CD14-positive monocyte (primary cell): ENCODE measurements around the gene CYP26A1. TPM values are rescaled to one million over a fixed set of nuclear protein-coding genes. Genes with fewer than 3 reads are reported as not detected.

ENCODE experiments used
- DNase-seq, 3 donors: peaks; one replicate each; pipeline ENCODE4 v3.0.0-alpha.2; 2011 to 2022
- H2AFZ ChIP-seq: 2 replicates; pipeline ENCODE4 v1.6.0; 2012; ENCODE audit warnings: mild to moderate bottlenecking, low read depth, low read length, inconsistent platforms; ENCODE audit not compliant: insufficient read depth, poor library complexity, severe bottlenecking
- H3K27ac ChIP-seq, 2 donors: 1 replicate in 1 of 2; 2 replicates in 1 of 2; pipeline ENCODE4 v1.5.1; 2012 to 2013; ENCODE audit warnings: low read length in 2 of 2, control low read depth in 1 of 2, inconsistent platforms in 1 of 2, low read depth in 1 of 2, mild to moderate bottlenecking in 1 of 2
- H3K27me3 ChIP-seq, 2 donors: one replicate each; pipeline versions ENCODE4 v1.6.0 to v1.6.1; 2011 to 2013; ENCODE audit warnings: low read length in 2 of 2; ENCODE audit not compliant: control insufficient read depth in 2 of 2, insufficient read depth in 2 of 2
- H3K36me3 ChIP-seq, 2 donors: replicated peaks in 1 of 2; 1 replicate in 1 of 2; 2 replicates in 1 of 2; pipeline versions ENCODE4 v1.5.1 to v1.6.1; 2012 to 2013; ENCODE audit warnings: low read length in 2 of 2, control low read depth in 1 of 2, inconsistent platforms in 1 of 2, mild to moderate bottlenecking in 1 of 2; ENCODE audit not compliant: insufficient read depth in 2 of 2, control insufficient read depth in 1 of 2
- H3K4me1 ChIP-seq, 2 donors: 1 replicate in 1 of 2; 2 replicates in 1 of 2; pipeline versions ENCODE4 v1.5.1 to v1.6.1; 2012 to 2013; ENCODE audit warnings: low read length in 2 of 2, control low read depth in 1 of 2, inconsistent platforms in 1 of 2, mild to moderate bottlenecking in 1 of 2, moderate library complexity in 1 of 2; ENCODE audit not compliant: insufficient read depth in 2 of 2, control insufficient read depth in 1 of 2
- H3K4me2 ChIP-seq: replicated peaks from 2 replicates; pipeline ENCODE3; 2012; ENCODE audit warnings: low read length, moderate library complexity, mild to moderate bottlenecking; ENCODE audit not compliant: poor library complexity, severe bottlenecking; ENCODE audit errors: extremely low read depth
- H3K4me3 ChIP-seq, 3 experiments: fragments of 200-600 bp in 1 of 3; sonication (generic) in 1 of 3; replicated peaks in 1 of 3; 1 replicate in 2 of 3; 2 replicates in 1 of 3; pipeline ENCODE4 v1.5.1; 2011 to 2013; ENCODE audit warnings: low read length in 3 of 3, mild to moderate bottlenecking in 3 of 3, control low read depth in 2 of 3, low read depth in 2 of 3, inconsistent platforms in 1 of 3, moderate library complexity in 1 of 3
- H3K79me2 ChIP-seq: 2 replicates; pipeline ENCODE4 v1.6.0; 2012; ENCODE audit warnings: mild to moderate bottlenecking, control low read depth, inconsistent platforms, low read length, moderate library complexity; ENCODE audit not compliant: insufficient read depth
- H3K9ac ChIP-seq: 2 replicates; pipeline ENCODE4 v1.6.0; 2017; ENCODE audit warnings: low read length, mild to moderate bottlenecking; ENCODE audit not compliant: insufficient read depth, poor library complexity, severe bottlenecking
- H3K9me3 ChIP-seq, 2 donors: replicated peaks in 1 of 2; 1 replicate in 1 of 2; 2 replicates in 1 of 2; pipeline versions ENCODE4 v1.5.1 to v1.6.1; 2012 to 2013; ENCODE audit warnings: low read length in 2 of 2, control low read depth in 1 of 2; ENCODE audit not compliant: control insufficient read depth in 1 of 2, insufficient read depth in 1 of 2
- H4K20me1 ChIP-seq: 2 replicates; pipeline ENCODE4 v1.6.0; 2012; ENCODE audit warnings: mild to moderate bottlenecking, low read length, control low read depth, moderate library complexity; ENCODE audit not compliant: insufficient read depth
- H3K27ac Mint-ChIP-seq, 7 donors: one replicate each; pipeline ENCODE4 v1.8.0; 2020; ENCODE audit warnings: mild to moderate bottlenecking in 7 of 7, mixed read lengths in 7 of 7, moderate library complexity in 6 of 7, inconsistent platforms in 2 of 7
- H3K27me3 Mint-ChIP-seq, 3 donors: one replicate each; pipeline ENCODE4 v1.8.0; 2021 to 2022; ENCODE audit warnings: low read depth in 3 of 3, mild to moderate bottlenecking in 3 of 3, mixed read lengths in 3 of 3, moderate library complexity in 3 of 3, inconsistent platforms in 1 of 3
- H3K36me3 Mint-ChIP-seq, 2 donors: one replicate each; pipeline ENCODE4 v1.8.0; 2020; ENCODE audit warnings: mixed read lengths in 2 of 2, inconsistent platforms in 1 of 2, mild to moderate bottlenecking in 1 of 2
- H3K4me1 Mint-ChIP-seq: one replicate; pipeline ENCODE4 v1.8.0; 2020; ENCODE audit warnings: mild to moderate bottlenecking, mixed read lengths
- H3K4me3 Mint-ChIP-seq, 2 donors: one replicate each; pipeline ENCODE4 v1.8.0; 2020; ENCODE audit warnings: mild to moderate bottlenecking in 2 of 2, mixed read lengths in 2 of 2, moderate library complexity in 1 of 2
- H3K9me3 Mint-ChIP-seq, 7 donors: one replicate each; pipeline ENCODE4 v1.8.0; 2020 to 2022; ENCODE audit warnings: mixed read lengths in 7 of 7, mild to moderate bottlenecking in 6 of 7, moderate library complexity in 6 of 7, inconsistent platforms in 2 of 7
- WGBS: methylation state at CpG from one replicate; pipeline ENCODE4 v1.1.5; 2013; ENCODE audit warnings: missing lambda C conversion rate; ENCODE audit not compliant: insufficient coverage; 5-methylcytosine and 5-hydroxymethylcytosine counted together
- intact Hi-C, 2 donors: fragments of 100-400 bp; cut with micrococcal nuclease; formaldehyde crosslinking; loops; one replicate each; pipeline versions ENCODE4 v1.15.0 to v1.15.1; 2023
- polyA plus RNA-seq, 3 donors: library from polyadenylated mRNA; depleted of rRNA in 1 of 3; unstranded in 2 of 3; stranded (reverse) in 1 of 3; fragments of 300-500 nt in 2 of 3; fragments of >200 nt in 1 of 3; fragmentation: Illumina TruSeq in 2 of 3; gene quantifications; 1 replicate in 2 of 3; 2 replicates in 1 of 3; pipeline ENCODE4 v1.2.3, GENCODE V29; 2012 to 2021
- TF ChIP-seq, protein P1 (sequence below): fragments of 200-600 bp; IDR thresholded peaks from one replicate; pipeline ENCODE4 v1.8.0; 2022; ENCODE audit warnings: antibody characterized with exemption, mild to moderate bottlenecking

Gene CYP26A1
- polyA plus RNA-seq, 3 donors, result not detected

DNA sequence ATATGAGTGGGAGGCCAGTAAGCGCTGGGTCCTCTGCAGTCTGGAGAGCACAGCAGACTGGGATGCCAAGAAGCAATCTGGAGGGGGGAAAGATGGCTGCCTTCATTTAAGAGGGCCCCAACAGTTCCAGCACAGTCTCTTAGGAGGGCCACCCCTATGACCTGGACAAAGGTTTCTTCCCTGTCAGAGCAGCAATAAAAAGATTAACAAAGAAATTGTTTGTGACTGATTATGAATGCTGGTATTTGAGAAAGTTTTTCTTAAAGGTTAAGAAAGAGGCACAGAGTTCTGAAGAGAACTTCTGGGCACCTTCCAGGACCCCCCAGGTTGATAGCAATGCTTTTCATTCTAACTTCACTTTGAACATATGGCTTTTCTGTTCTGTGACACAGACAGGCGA is 52.3 kb downstream of the CYP26A1 start:
- 100% methylated on average over 1 of the region's 2 CpGs for WGBS
- Histone ChIP-seq H3K4me1 (peaks cover 4 to 6% of the 10 kb centered on the region in 2 donors), H3K79me2 (no peaks in the 10 kb centered on the region), H3K4me2 (no peak overlapping the region), H2AFZ (no peak overlapping the region), H3K4me3 (no peak overlapping the region), H4K20me1 (no peaks in the 10 kb centered on the region), H3K27ac (no peak overlapping the region), H3K9me3 (peaks cover 23 to 29% of the 10 kb centered on the region in 2 donors), H3K9ac (no peak overlapping the region), H3K36me3 (no peaks in the 10 kb centered on the region), H3K27me3 (no peaks in the 10 kb centered on the region)
- Mint-ChIP-seq H3K4me1 (peaks cover 8% of the 10 kb centered on the region), H3K4me3 (no peak overlapping the region), H3K9me3 (peaks cover 15 to 40% (median 28%) of the 10 kb centered on the region in 7 donors), H3K36me3 (no peaks in the 10 kb centered on the region), H3K27me3 (peaks cover 0 to 6% (median 5%) of the 10 kb centered on the region in 3 donors), H3K27ac (no peak overlapping the region)
- intact Hi-C loops, result no loop called here
- TF ChIP-seq, protein P1, sequence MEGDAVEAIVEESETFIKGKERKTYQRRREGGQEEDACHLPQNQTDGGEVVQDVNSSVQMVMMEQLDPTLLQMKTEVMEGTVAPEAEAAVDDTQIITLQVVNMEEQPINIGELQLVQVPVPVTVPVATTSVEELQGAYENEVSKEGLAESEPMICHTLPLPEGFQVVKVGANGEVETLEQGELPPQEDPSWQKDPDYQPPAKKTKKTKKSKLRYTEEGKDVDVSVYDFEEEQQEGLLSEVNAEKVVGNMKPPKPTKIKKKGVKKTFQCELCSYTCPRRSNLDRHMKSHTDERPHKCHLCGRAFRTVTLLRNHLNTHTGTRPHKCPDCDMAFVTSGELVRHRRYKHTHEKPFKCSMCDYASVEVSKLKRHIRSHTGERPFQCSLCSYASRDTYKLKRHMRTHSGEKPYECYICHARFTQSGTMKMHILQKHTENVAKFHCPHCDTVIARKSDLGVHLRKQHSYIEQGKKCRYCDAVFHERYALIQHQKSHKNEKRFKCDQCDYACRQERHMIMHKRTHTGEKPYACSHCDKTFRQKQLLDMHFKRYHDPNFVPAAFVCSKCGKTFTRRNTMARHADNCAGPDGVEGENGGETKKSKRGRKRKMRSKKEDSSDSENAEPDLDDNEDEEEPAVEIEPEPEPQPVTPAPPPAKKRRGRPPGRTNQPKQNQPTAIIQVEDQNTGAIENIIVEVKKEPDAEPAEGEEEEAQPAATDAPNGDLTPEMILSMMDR, result no peak
- DNase-seq, result no peak

DNA sequence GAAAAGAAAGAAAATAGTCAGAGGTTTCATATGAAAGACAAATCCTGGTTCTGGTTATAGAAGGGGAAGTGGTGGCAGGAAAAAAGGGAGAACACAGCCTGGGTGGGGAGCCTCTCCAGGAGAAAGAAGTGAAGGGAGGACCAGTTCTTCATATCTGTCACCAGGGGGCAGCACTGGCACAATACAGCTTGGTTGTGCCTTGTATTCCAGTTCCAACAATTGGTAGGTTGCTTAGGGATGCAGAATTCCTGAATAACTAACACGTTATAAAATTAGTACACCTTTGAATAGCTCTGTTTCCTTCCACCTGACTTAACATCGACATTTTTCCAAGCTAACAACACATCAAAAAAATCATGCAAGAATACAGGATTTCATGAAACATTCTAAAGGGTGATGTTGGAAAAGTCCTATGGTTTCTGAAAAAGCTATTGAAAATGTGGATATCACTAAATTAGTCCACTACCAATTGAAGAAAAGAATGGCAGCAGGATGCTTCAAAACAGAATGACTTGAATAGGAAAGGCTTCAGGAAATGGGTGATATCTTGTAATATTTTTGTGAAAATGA is 52.9 kb downstream of the CYP26A1 start:
- intact Hi-C loops, result no loop called here
- Histone ChIP-seq H3K9ac (no peak overlapping the region), H3K27ac (no peak overlapping the region), H3K4me3 (no peak overlapping the region), H3K27me3 (no peaks in the 10 kb centered on the region), H3K4me2 (no peak overlapping the region), H4K20me1 (no peaks in the 10 kb centered on the region), H2AFZ (no peak overlapping the region), H3K9me3 (peaks cover 23 to 29% of the 10 kb centered on the region in 2 donors), H3K4me1 (peaks cover 4 to 6% of the 10 kb centered on the region in 2 donors), H3K36me3 (no peaks in the 10 kb centered on the region), H3K79me2 (no peaks in the 10 kb centered on the region)
- Mint-ChIP-seq H3K27me3 (peaks cover 0 to 6% (median 5%) of the 10 kb centered on the region in 3 donors), H3K36me3 (no peaks in the 10 kb centered on the region), H3K27ac (no peak overlapping the region), H3K4me3 (no peak overlapping the region), H3K4me1 (peaks cover 8% of the 10 kb centered on the region), H3K9me3 (peaks cover 15 to 40% (median 28%) of the 10 kb centered on the region in 7 donors)
- WGBS, result no CpG with 5 or more reads among the region's 2 CpGs
- TF ChIP-seq, protein P1, result peak; percentile 58
- DNase-seq, result no peak

Other genes starting within 250 kb of the CYP26A1 start
- 1 to 10 TPM; 7.5 to 9.6 (median 8.3) TPM for gene EXOC6, start 225.4 kb upstream of the CYP26A1 start, polyA plus RNA-seq
- not detected for gene CYP26C1, start 13.1 kb upstream of the CYP26A1 start, polyA plus RNA-seq